DND-41 (cell line): ENCODE measurements around the gene ZNF652.
"Not testable (repeated sequence)": the region's sequence is repeated elsewhere in the genome, so short reads cannot be mapped to it uniquely, and the experiment has no call there.

Experiments
- ATAC-seq: fragments of 200-7000 bp; cut with Tn5 transposase; 3 replicates; pipeline ENCODE4 v1.9.1; 2021; ENCODE audit warnings: low read depth; ENCODE audit not compliant: insufficient read depth
- DNase-seq: peaks from one replicate; pipeline ENCODE4 v3.0.0-alpha.2; 2020
- H2AFZ ChIP-seq: 2 replicates; pipeline ENCODE4 v1.6.0; 2012; ENCODE audit warnings: low read depth, low read length
- H3K27ac ChIP-seq: 2 replicates; pipeline ENCODE4 v1.5.1; 2012; ENCODE audit warnings: low read length, inconsistent platforms
- H3K27me3 ChIP-seq: fragments of 200-600 bp; sonication (generic); 2 replicates; pipeline ENCODE4 v1.6.0; 2012; ENCODE audit warnings: low read length, mild to moderate bottlenecking, inconsistent platforms; ENCODE audit not compliant: insufficient read depth, poor library complexity
- H3K36me3 ChIP-seq: 2 replicates; pipeline ENCODE4 v1.5.1; 2012; ENCODE audit warnings: low read length, inconsistent platforms; ENCODE audit not compliant: insufficient read depth
- H3K4me1 ChIP-seq: 2 replicates; pipeline ENCODE4 v1.5.1; 2012; ENCODE audit warnings: mild to moderate bottlenecking, low read length; ENCODE audit not compliant: insufficient read depth
- H3K4me2 ChIP-seq: 2 replicates; pipeline ENCODE4 v1.6.0; 2012; ENCODE audit warnings: mild to moderate bottlenecking, moderate library complexity, low read length, inconsistent platforms; ENCODE audit not compliant: insufficient read depth
- H3K4me3 ChIP-seq, 2 experiments: fragments of 200-600 bp in 1 of 2; shearing (Covaris generic) in 1 of 2; 2 replicates each; pipeline ENCODE4 v1.5.1; 2012 to 2016; ENCODE audit warnings: inconsistent platforms in 2 of 2, low read length in 2 of 2, mild to moderate bottlenecking in 2 of 2, low read depth in 1 of 2, moderate library complexity in 1 of 2
- H3K79me2 ChIP-seq: 2 replicates; pipeline ENCODE4 v1.6.0; 2012; ENCODE audit warnings: low read length, inconsistent platforms; ENCODE audit not compliant: insufficient read depth
- H3K9ac ChIP-seq: 2 replicates; pipeline ENCODE4 v1.6.0; 2012; ENCODE audit warnings: low read depth, mild to moderate bottlenecking, inconsistent platforms, low read length, moderate library complexity
- H3K9me3 ChIP-seq: 2 replicates; pipeline ENCODE4 v1.5.1; 2012; ENCODE audit warnings: low read length, moderate library complexity, mild to moderate bottlenecking, inconsistent platforms; ENCODE audit not compliant: insufficient read depth, severe bottlenecking
- H4K20me1 ChIP-seq: 2 replicates; pipeline ENCODE4 v1.6.0; 2012; ENCODE audit warnings: low read length; ENCODE audit not compliant: insufficient read depth
- EZH2 ChIP-seq: IDR thresholded peaks from 3 replicates; pipeline ENCODE4 v1.6.1; 2012; ENCODE audit warnings: borderline replicate concordance, low read depth, mild to moderate bottlenecking, moderate library complexity, low read length, inconsistent platforms; ENCODE audit not compliant: severe bottlenecking
- TF ChIP-seq, protein P1 (sequence below): IDR thresholded peaks from 2 replicates; pipeline ENCODE4 v1.5.1; 2012; ENCODE audit warnings: borderline replicate concordance, low read length, moderate library complexity, mild to moderate bottlenecking; ENCODE audit not compliant: poor library complexity, severe bottlenecking; ENCODE audit errors: extremely low read depth

Gene ZNF652

DNA sequence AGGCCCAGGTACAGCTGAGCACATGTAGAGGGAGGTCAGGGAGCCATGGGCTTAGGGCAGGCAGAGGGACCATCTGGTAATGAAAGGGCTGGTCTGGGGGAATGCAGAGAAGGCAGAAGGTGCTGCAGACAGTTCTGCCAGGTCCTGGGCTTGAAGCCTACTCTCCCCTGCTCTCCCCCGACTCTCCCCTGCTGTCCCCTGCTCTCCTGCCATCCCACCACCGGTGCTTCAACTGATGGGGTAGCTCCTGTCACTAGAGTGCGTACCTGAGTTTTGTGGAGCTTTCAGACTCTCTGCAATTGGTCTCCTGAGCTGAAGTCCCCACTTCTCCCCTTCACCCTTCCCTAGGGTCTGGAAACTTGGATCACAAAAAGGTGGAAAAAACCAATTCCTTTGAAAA is 94.1 kb downstream of the ZNF652 start:
- H3K9ac ChIP-seq, result no peak overlapping the region
- H3K4me3 ChIP-seq, result no peak overlapping the region
- no peak overlapping the region for H3K4me2 ChIP-seq
- DNase-seq (no peak), ATAC-seq (no peak)
- TF ChIP-seq, protein P1, sequence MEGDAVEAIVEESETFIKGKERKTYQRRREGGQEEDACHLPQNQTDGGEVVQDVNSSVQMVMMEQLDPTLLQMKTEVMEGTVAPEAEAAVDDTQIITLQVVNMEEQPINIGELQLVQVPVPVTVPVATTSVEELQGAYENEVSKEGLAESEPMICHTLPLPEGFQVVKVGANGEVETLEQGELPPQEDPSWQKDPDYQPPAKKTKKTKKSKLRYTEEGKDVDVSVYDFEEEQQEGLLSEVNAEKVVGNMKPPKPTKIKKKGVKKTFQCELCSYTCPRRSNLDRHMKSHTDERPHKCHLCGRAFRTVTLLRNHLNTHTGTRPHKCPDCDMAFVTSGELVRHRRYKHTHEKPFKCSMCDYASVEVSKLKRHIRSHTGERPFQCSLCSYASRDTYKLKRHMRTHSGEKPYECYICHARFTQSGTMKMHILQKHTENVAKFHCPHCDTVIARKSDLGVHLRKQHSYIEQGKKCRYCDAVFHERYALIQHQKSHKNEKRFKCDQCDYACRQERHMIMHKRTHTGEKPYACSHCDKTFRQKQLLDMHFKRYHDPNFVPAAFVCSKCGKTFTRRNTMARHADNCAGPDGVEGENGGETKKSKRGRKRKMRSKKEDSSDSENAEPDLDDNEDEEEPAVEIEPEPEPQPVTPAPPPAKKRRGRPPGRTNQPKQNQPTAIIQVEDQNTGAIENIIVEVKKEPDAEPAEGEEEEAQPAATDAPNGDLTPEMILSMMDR, result no peak
- TF ChIP-seq EZH2, result no peak
- no peaks in the 10 kb centered on the region for H3K9me3 ChIP-seq
- H2AFZ ChIP-seq, result no peak overlapping the region
- no peaks in the 10 kb centered on the region; the same call in 1 of the 2 replicates for H4K20me1 ChIP-seq
- H3K36me3 ChIP-seq, result no peaks in the 10 kb centered on the region
- H3K79me2 ChIP-seq, result no peaks in the 10 kb centered on the region
- H3K27me3 ChIP-seq, result peaks cover 6% of the 10 kb centered on the region
- H3K4me1 ChIP-seq, result no peaks in the 10 kb centered on the region
- H3K27ac ChIP-seq, result no peak overlapping the region

DNA sequence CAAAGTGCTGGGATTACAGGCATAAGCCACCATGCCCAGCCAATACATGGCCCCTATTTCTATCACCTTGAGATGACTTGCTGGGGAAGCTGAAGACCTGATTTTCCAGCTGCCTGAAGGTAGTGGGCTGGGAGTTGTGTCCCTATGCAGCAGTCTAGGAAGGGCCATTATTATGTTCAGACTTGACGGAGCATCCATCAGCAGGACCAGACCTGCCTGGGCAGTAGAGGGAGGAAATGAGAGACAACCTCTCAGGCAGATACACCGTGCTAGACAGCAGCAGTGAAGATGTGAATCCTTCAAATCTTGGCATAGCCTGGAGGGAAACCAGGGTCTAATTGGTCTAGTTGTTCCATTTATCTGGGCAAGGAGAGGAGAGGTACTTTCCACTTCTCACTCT is 95.8 kb downstream of the ZNF652 start:
- H3K4me3 ChIP-seq, result no peak overlapping the region
- no peak overlapping the region for H3K4me2 ChIP-seq
- no peak overlapping the region for H3K27ac ChIP-seq
- no peaks in the 10 kb centered on the region for H3K9me3 ChIP-seq
- H3K36me3 ChIP-seq, result no peaks in the 10 kb centered on the region
- no peak overlapping the region for H2AFZ ChIP-seq
- TF ChIP-seq, protein P1, result no peak
- no peak for TF ChIP-seq EZH2
- ATAC-seq, result no peak
- no peak overlapping the region for H3K9ac ChIP-seq
- H3K79me2 ChIP-seq, result no peaks in the 10 kb centered on the region
- DNase-seq, result no peak
- H4K20me1 ChIP-seq, result no peaks in the 10 kb centered on the region; the same call in 1 of the 2 replicates
- H3K4me1 ChIP-seq, result no peaks in the 10 kb centered on the region
- peaks cover 6% of the 10 kb centered on the region for H3K27me3 ChIP-seq

DNA sequence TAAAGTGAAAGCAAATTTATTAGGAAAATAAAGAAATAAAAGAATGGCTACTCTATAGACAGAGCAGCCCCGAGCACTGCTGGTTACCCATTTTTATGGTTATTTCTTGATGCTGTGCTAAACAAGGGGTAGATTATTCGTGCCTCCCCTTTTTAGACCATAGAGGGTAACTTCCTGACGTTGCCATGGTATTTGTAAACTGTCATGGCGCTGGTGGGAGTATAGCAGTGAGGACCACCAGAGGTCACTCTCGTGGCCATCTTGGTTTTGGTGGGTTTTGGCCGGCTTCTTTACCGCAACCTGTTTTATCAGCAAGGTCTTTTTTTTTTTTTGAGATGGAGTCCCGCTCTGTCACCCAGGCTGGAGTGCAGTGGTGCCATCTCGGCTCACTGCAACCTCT is 100.5 kb downstream of the ZNF652 start:
- H3K4me1 ChIP-seq, H3K4me2 ChIP-seq, H2AFZ ChIP-seq, H3K27me3 ChIP-seq, H3K27ac ChIP-seq, H4K20me1 ChIP-seq, ATAC-seq, H3K79me2 ChIP-seq, DNase-seq, H3K4me3 ChIP-seq, H3K9me3 ChIP-seq, H3K9ac ChIP-seq, H3K36me3 ChIP-seq: not testable (repeated sequence)

DNA sequence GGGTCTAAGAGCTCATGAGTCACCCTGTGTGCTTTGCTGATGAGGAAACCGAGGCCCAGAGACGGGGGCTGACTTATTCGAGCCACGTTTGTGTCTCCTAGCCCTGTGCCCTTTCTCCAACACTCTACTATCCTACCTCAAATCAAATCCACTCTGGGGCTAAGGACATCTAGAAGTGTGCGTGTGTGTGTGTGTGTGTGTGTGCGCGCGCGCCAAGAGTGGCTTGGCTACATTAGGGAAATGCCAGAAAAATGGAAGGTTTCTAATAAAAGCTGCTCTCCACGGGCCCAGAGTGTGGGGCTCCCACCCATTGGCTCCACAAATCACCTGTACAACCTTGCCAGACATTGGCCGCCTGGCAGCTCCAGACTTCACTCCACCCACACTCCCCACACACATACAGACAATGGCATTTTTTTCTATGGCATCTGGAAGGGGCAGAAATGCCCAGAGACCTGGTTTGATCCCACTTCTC is 101.2 kb downstream of the ZNF652 start:
- no peaks in the 10 kb centered on the region for H4K20me1 ChIP-seq
- no peak overlapping the region for H3K27ac ChIP-seq
- no peak overlapping the region for H2AFZ ChIP-seq
- H3K79me2 ChIP-seq, result no peaks in the 10 kb centered on the region
- no peak overlapping the region for H3K9ac ChIP-seq
- no peaks in the 10 kb centered on the region for H3K9me3 ChIP-seq
- H3K27me3 ChIP-seq, result no peaks in the 10 kb centered on the region
- DNase-seq (no peak), ATAC-seq (no peak)
- H3K4me3 ChIP-seq, result no peak overlapping the region
- no peaks in the 10 kb centered on the region for H3K4me1 ChIP-seq
- no peaks in the 10 kb centered on the region for H3K36me3 ChIP-seq
- no peak overlapping the region for H3K4me2 ChIP-seq
- no peak for TF ChIP-seq EZH2
- TF ChIP-seq, protein P1, result no peak
